PC-3 (cell line): Measurements from ENCODE around the gene AKAP6. TPM values are rescaled to one million over a fixed set of nuclear protein-coding genes. Genes with fewer than 3 reads are reported as not detected.

Source experiments
- ATAC-seq: fragments of 200-7000 bp; cut with Tn5 transposase; 2 replicates; pipeline ENCODE4 v1.9.1; 2020; ENCODE audit warnings: mild to moderate bottlenecking, moderate library complexity
- BruUV-seq: library from RNA; stranded (reverse); fragments of 400-500 nt; replicated peaks from 2 replicates; lab custom pipeline; 2021; lab: Mats Ljungman, UMichigan
- CTCF ChIA-PET: fragments of 300-600 bp; sonication (Branson Sonifier 250); formaldehyde crosslinking; loops from one replicate; lab custom pipeline; 2022; ENCODE audit warnings: antibody characterized with exemption; lab: Charles Lee
- POLR2A ChIA-PET: fragments of 300-600 bp; sonication (Branson Sonifier 250); formaldehyde crosslinking; loops from one replicate; lab custom pipeline; 2022; ENCODE audit warnings: antibody characterized with exemption; ENCODE audit not compliant: unreplicated experiment; lab: Charles Lee
- DNase-seq: peaks from one replicate; pipeline ENCODE4 v3.0.0-alpha.2; 2015
- H2AFZ ChIP-seq: fragments of 300-600 bp; sonication (generic); 2 replicates; pipeline ENCODE4 v1.6.0; 2016; ENCODE audit warnings: antibody characterized with exemption, low read length
- H3F3A ChIP-seq: fragments of 300-600 bp; sonication (generic); one replicate; pipeline ENCODE4 v1.6.0; 2017; ENCODE audit warnings: antibody characterized with exemption, low read length, control low read depth, mild to moderate bottlenecking; ENCODE audit not compliant: unreplicated experiment
- H3K27ac ChIP-seq: fragments of 300-600 bp; sonication (generic); 2 replicates; pipeline ENCODE4 v1.5.1; 2016; ENCODE audit warnings: mild to moderate bottlenecking, low read length
- H3K27me3 ChIP-seq: fragments of 300-600 bp; sonication (generic); 2 replicates; pipeline ENCODE4 v1.6.1; 2016; ENCODE audit warnings: low read length, mixed read lengths
- H3K36me3 ChIP-seq: fragments of 300-600 bp; sonication (generic); 2 replicates; pipeline ENCODE4 v1.6.1; 2016; ENCODE audit warnings: low read depth, mixed run types, low read length, mixed read lengths
- H3K4me1 ChIP-seq: fragments of 300-600 bp; sonication (generic); 2 replicates; pipeline ENCODE4 v1.5.1; 2016; ENCODE audit warnings: low read length; ENCODE audit not compliant: insufficient read depth
- H3K4me2 ChIP-seq: fragments of 300-600 bp; sonication (generic); 2 replicates; pipeline ENCODE4 v1.6.0; 2016; ENCODE audit warnings: low read length
- H3K4me3 ChIP-seq: fragments of 300-600 bp; sonication (generic); 2 replicates; pipeline ENCODE4 v1.5.1; 2016; ENCODE audit warnings: mild to moderate bottlenecking, low read length, mixed read lengths
- H3K79me2 ChIP-seq: fragments of 300-600 bp; sonication (generic); 2 replicates; pipeline ENCODE4 v1.6.1; 2017; ENCODE audit warnings: low read length, mixed read lengths
- H3K9ac ChIP-seq: fragments of 300-600 bp; sonication (generic); 2 replicates; pipeline ENCODE4 v1.6.0; 2016; ENCODE audit warnings: mild to moderate bottlenecking, low read length
- H3K9me2 ChIP-seq: fragments of 300-600 bp; sonication (generic); replicated peaks from 2 replicates; pipeline ENCODE4 v1.6.1; 2016; ENCODE audit warnings: mixed run types, low read length, mixed read lengths
- H3K9me3 ChIP-seq: fragments of 300-600 bp; sonication (generic); 2 replicates; pipeline ENCODE4 v1.6.1; 2016; ENCODE audit warnings: low read length, mixed read lengths
- H4K20me1 ChIP-seq: fragments of 300-600 bp; sonication (generic); 2 replicates; pipeline ENCODE4 v1.6.1; 2016; ENCODE audit warnings: low read length, mixed read lengths
- CTCF ChIP-seq: fragments of 300-600 bp; sonication (generic); conservative IDR thresholded peaks from 2 replicates; pipeline ENCODE4 v1.5.1; 2017; ENCODE audit warnings: antibody characterized with exemption, low read depth, mild to moderate bottlenecking, low read length
- EZH2 ChIP-seq: fragments of 300-600 bp; sonication (generic); IDR thresholded peaks from one replicate; pipeline ENCODE4 v1.6.1; 2017; ENCODE audit warnings: antibody characterized with exemption, mild to moderate bottlenecking, low read length; ENCODE audit not compliant: unreplicated experiment
- EZH2phosphoT487 ChIP-seq: fragments of 300-600 bp; sonication (generic); IDR thresholded peaks from 2 replicates; pipeline ENCODE4 v1.6.1; 2018; ENCODE audit warnings: mild to moderate bottlenecking, antibody characterized with exemption, low read length, borderline replicate concordance
- intact Hi-C: fragments of 100-400 bp; cut with micrococcal nuclease; formaldehyde crosslinking; loops from 2 replicates; pipeline ENCODE4 v1.9.0; 2023
- total RNA-seq: library from RNA; depleted of rRNA; stranded (reverse); fragments of >200 nt; gene quantifications from 2 replicates; pipeline ENCODE4 v1.2.3, GENCODE V29; 2014

AKAP6 gene
- total RNA-seq, 1 experiment from 2014 or later = 1.5 TPM

GRCh38 chr14:32696325-32697091 is 367.4 kb downstream of the AKAP6 start:
- CTCF ChIA-PET = no interaction called here

GRCh38 chr14:32697114-32697513 is 368.0 kb downstream of the AKAP6 start:
- Histone ChIP-seq H3K9me2 (no peaks in the 10 kb centered on the region), H2AFZ (no peak overlapping the region), H3K27ac (no peak overlapping the region), H3K36me3 (no peaks in the 10 kb centered on the region), H4K20me1 (no peaks in the 10 kb centered on the region), H3K4me1 (peaks cover 49% of the 10 kb centered on the region), H3K9me3 (no peaks in the 10 kb centered on the region), H3K9ac (no peak overlapping the region), H3K79me2 (no peaks in the 10 kb centered on the region), H3F3A (no peaks in the 10 kb centered on the region), H3K4me2 (0 out of 2 replicates have a peak overlapping the region, but pooled peaks have one; percentile 39), H3K4me3 (no peak overlapping the region), H3K27me3 (no peaks in the 10 kb centered on the region)
- ChIA-PET POLR2A (interaction anchor here (0.5 kb wide), 1 partner anchor 38 kb away, joined by 3 read pairs; no protein-coding TSS in a partner anchor), CTCF (no interaction called here)
- DNase-seq (no peak), ATAC-seq (no peak)
- TF ChIP-seq CTCF (no peak), EZH2 (no peak), EZH2phosphoT487 (no peak)
- no TSS peak for BruUV-seq
- intact Hi-C loops = no loop called here

More at GRCh38 chr14:32696325-32697091, 367.4 kb downstream of the AKAP6 start:
- Histone ChIP-seq H4K20me1 (no peaks in the 10 kb centered on the region), H3K79me2 (no peaks in the 10 kb centered on the region), H3K4me2 (no peak overlapping the region), H3K36me3 (no peaks in the 10 kb centered on the region), H3K9me2 (no peaks in the 10 kb centered on the region), H3K27me3 (no peaks in the 10 kb centered on the region), H3K9ac (no peak overlapping the region), H3F3A (no peaks in the 10 kb centered on the region), H3K4me3 (no peak overlapping the region), H3K27ac (no peak overlapping the region), H3K4me1 (peaks cover 49% of the 10 kb centered on the region), H3K9me3 (no peaks in the 10 kb centered on the region), H2AFZ (no peak overlapping the region)
- TF ChIP-seq CTCF (no peak), EZH2phosphoT487 (no peak), EZH2 (no peak)
- no peak for ATAC-seq
- intact Hi-C loops = no loop called here
- POLR2A ChIA-PET = interaction anchor here (0.5 kb wide), 1 partner anchor 37 kb away, joined by 3 read pairs; no protein-coding TSS in a partner anchor
- BruUV-seq = no TSS peak
- DNase-seq = no peak

GRCh38 chr14:32697704-32698103 is 368.6 kb downstream of the AKAP6 start:
- TF ChIP-seq EZH2 (no peak), CTCF (no peak), EZH2phosphoT487 (no peak)
- ChIA-PET CTCF (interaction anchor here (0.6 kb wide), 2 partner anchors 1095 to 1240 kb away, joined by 3 read pairs; no protein-coding TSS in a partner anchor), POLR2A (interaction anchor here (0.6 kb wide), 1 partner anchor 203 kb away, joined by 6 read pairs; no protein-coding TSS in a partner anchor)
- ATAC-seq = peak; percentile 48
- H3K4me3 ChIP-seq = no peak overlapping the region
- H3K36me3 ChIP-seq = no peaks in the 10 kb centered on the region
- H3K27me3 ChIP-seq = no peaks in the 10 kb centered on the region
- no peaks in the 10 kb centered on the region for H3K79me2 ChIP-seq
- H3F3A ChIP-seq = no peaks in the 10 kb centered on the region
- peak; percentile 72 for DNase-seq
- intact Hi-C loops = no loop called here
- no peaks in the 10 kb centered on the region for H3K9me3 ChIP-seq
- H4K20me1 ChIP-seq = no peaks in the 10 kb centered on the region
- H3K4me1 ChIP-seq = peaks cover 44% of the 10 kb centered on the region
- no TSS peak for BruUV-seq
- H3K4me2 ChIP-seq = peak overlapping the region; percentile 39
- H3K27ac ChIP-seq = no peak overlapping the region
- H3K9me2 ChIP-seq = no peaks in the 10 kb centered on the region
- H3K9ac ChIP-seq = no peak overlapping the region
- H2AFZ ChIP-seq = no peak overlapping the region
